ENCODE measurements around the gene HAAO.

HAAO gene

DNA sequence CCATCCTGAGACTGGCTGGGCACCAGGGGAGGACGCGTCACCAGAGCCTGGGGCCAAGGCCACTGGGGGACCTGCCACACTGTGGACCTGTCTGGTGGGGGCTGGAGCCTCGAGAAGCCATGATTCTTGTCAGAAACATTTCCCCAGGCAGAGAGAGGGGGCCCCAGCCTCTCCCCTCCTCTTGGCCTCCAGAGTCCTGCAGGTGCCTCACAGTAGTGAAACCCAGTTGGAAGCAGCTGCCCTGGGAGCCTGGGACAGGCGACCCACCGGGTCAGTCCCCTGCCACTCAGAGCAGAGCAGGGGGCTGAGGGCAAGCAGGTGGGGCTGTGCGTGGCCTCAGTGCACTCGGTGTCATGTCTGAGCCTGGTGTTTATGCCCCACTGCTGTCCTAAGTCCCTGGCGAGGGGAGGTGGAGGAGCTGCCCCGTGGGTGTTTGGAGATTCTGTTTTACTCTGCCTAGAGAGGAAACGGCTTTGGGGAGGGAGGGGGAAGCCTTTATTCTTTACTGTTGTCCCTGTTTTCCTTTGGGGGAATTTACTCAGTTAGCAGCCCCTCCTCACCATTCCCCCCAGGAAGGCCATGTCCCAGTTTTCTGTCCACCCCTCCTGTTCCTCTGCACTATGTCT is 36.1 kb downstream of the HAAO start:
- Histone ChIP-seq H4K91ac (ENCODE audit: low read depth, low read length) (peak overlapping the region; percentile 12), H4K8ac (ENCODE audit: low read depth, low read length) (no peak overlapping the region), H3K27me3 (ENCODE audit: insufficient read depth, low read length) (no peaks in the 10 kb centered on the region), H2AFZ (ENCODE audit: insufficient read depth, low read length, poor library complexity) (no peak overlapping the region), H2BK120ac (ENCODE audit: insufficient read depth, low read length, poor library complexity) (no peak overlapping the region), H3K23ac (ENCODE audit: low read length) (no peak overlapping the region), H3K9me3 (ENCODE audit: insufficient read depth, low read depth, low read length) (no peaks in the 10 kb centered on the region), H3K79me1 (ENCODE audit: low read length) (no peaks in the 10 kb centered on the region), H4K12ac (ENCODE audit: low read depth, low read length) (no peak overlapping the region), H3K4me3 (ENCODE audit: low read depth, low read length) (no peak overlapping the region), H2BK12ac (ENCODE audit: low read length) (no peak overlapping the region), H3K79me2 (ENCODE audit: control insufficient read depth, insufficient read depth, low read length, poor library complexity) (no peaks in the 10 kb centered on the region), H3K18ac (ENCODE audit: low read length) (no peak overlapping the region), H3K4ac (ENCODE audit: low read depth, low read length) (no peak overlapping the region), H2AK5ac (ENCODE audit: low read length) (no peak overlapping the region), H3K14ac (ENCODE audit: low read length) (no peak overlapping the region), H3K9ac (ENCODE audit: low read length) (no peak overlapping the region), H3K36me3 (ENCODE audit: control insufficient read depth in 1 of 2, insufficient read depth in 2 of 2, low read length in 2 of 2) (no peaks in the 10 kb centered on the region), H3K27ac (ENCODE audit: low read depth, low read length) (no peak overlapping the region), H2BK5ac (ENCODE audit: low read depth, low read length, poor library complexity) (no peak overlapping the region), H3K4me2 (ENCODE audit: low read length) (no peak overlapping the region), H3K4me1 (ENCODE audit: control insufficient read depth in 1 of 2, insufficient read depth in 2 of 2, low read length in 2 of 2) (peaks cover 9 to 15% of the 10 kb centered on the region in 2 experiments)
- no peak for DNase-seq
- WGBS (ENCODE audit: extremely low coverage, insufficient coverage, insufficient read length), result no CpG with 5 or more reads among the region's 10 CpGs

DNA sequence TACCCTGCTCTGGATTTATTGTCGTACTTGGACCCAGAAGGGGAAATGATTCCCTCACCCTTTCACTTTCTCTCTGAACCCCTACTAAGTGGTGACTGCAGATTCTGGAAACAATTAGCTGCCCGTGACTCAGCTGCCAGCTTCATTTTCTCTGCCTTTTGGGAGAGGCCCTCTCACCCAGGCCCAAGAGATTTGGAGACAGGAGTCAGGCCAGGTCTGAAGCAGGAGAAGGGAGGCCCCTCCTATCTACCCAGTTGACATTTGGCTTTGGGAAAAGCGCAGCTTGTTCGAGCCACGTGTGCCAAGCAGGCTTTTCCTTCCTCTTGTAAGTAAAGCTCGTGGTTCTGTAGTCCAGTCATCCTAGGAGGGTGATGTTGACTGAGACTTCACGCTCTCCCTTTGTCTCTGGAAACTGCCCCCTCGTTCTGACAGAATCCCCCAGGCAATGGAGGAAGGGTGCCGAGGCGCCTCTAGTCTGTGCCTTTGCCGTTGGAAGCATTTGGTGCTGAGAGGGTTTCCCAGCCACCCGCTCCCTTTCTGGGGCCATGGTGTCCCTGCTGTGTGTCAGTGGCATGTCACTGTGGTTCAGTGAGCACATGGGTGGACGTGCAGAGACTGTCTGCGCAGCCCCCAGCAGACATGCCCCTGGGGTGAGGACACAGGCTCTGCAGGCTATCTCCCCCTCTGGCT is 37.0 kb downstream of the HAAO start:
- Histone ChIP-seq H3K4me2 (ENCODE audit: low read length) (no peak overlapping the region), H2BK5ac (ENCODE audit: low read depth, low read length, poor library complexity) (no peak overlapping the region), H3K9me3 (ENCODE audit: insufficient read depth, low read depth, low read length) (no peaks in the 10 kb centered on the region), H3K79me1 (ENCODE audit: low read length) (no peaks in the 10 kb centered on the region), H3K27ac (ENCODE audit: low read depth, low read length) (no peak overlapping the region), H4K91ac (ENCODE audit: low read depth, low read length) (no peak overlapping the region), H2AFZ (ENCODE audit: insufficient read depth, low read length, poor library complexity) (no peak overlapping the region), H3K36me3 (ENCODE audit: control insufficient read depth in 1 of 2, insufficient read depth in 2 of 2, low read length in 2 of 2) (no peaks in the 10 kb centered on the region), H4K12ac (ENCODE audit: low read depth, low read length) (no peak overlapping the region), H3K79me2 (ENCODE audit: control insufficient read depth, insufficient read depth, low read length, poor library complexity) (no peaks in the 10 kb centered on the region), H3K27me3 (ENCODE audit: insufficient read depth, low read length) (no peaks in the 10 kb centered on the region), H3K4me3 (ENCODE audit: low read depth, low read length) (no peak overlapping the region), H3K9ac (ENCODE audit: low read length) (no peak overlapping the region), H3K4me1 (ENCODE audit: control insufficient read depth in 1 of 2, insufficient read depth in 2 of 2, low read length in 2 of 2) (peaks cover 9 to 15% of the 10 kb centered on the region in 2 experiments), H2AK5ac (ENCODE audit: low read length) (no peak overlapping the region), H4K8ac (ENCODE audit: low read depth, low read length) (no peak overlapping the region), H3K18ac (ENCODE audit: low read length) (no peak overlapping the region), H3K14ac (ENCODE audit: low read length) (no peak overlapping the region), H2BK120ac (ENCODE audit: insufficient read depth, low read length, poor library complexity) (no peak overlapping the region), H3K4ac (ENCODE audit: low read depth, low read length) (no peak overlapping the region), H3K23ac (ENCODE audit: low read length) (no peak overlapping the region), H2BK12ac (ENCODE audit: low read length) (no peak overlapping the region)
- WGBS (ENCODE audit: extremely low coverage, insufficient coverage, insufficient read length), result no CpG with 5 or more reads among the region's 14 CpGs
- DNase-seq, result peak; percentile 5 to 6

DNA sequence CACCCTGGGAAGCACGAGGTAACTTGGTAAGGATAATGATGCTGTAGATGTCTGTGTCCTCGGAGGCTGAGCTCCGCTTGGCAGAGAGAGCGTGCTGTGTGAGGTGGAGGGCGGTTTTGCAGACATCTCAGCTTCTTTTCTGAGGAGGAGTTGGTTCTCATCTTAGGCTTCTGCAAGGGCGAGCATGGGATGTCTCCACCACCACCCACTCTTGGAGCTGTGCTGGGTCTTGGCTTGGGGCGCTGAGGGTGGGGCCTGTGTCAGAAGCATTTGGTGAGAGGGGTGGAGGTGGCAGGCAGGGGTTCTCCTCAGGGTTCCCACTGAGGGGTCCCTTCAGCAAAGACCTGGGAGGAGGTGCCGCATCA is 37.6 kb downstream of the HAAO start:
- Histone ChIP-seq H3K14ac (ENCODE audit: low read length) (no peak overlapping the region), H4K12ac (ENCODE audit: low read depth, low read length) (no peak overlapping the region), H3K18ac (ENCODE audit: low read length) (no peak overlapping the region), H3K27ac (ENCODE audit: low read depth, low read length) (no peak overlapping the region), H4K8ac (ENCODE audit: low read depth, low read length) (no peak overlapping the region), H2BK12ac (ENCODE audit: low read length) (no peak overlapping the region), H3K4me1 (ENCODE audit: control insufficient read depth in 1 of 2, insufficient read depth in 2 of 2, low read length in 2 of 2) (peaks cover 9 to 15% of the 10 kb centered on the region in 2 experiments), H3K4ac (ENCODE audit: low read depth, low read length) (no peak overlapping the region), H3K23ac (ENCODE audit: low read length) (no peak overlapping the region), H3K4me3 (ENCODE audit: low read depth, low read length) (no peak overlapping the region), H3K79me2 (ENCODE audit: control insufficient read depth, insufficient read depth, low read length, poor library complexity) (no peaks in the 10 kb centered on the region), H3K79me1 (ENCODE audit: low read length) (no peaks in the 10 kb centered on the region), H3K9ac (ENCODE audit: low read length) (no peak overlapping the region), H3K27me3 (ENCODE audit: insufficient read depth, low read length) (no peaks in the 10 kb centered on the region), H3K9me3 (ENCODE audit: insufficient read depth, low read depth, low read length) (no peaks in the 10 kb centered on the region), H2BK5ac (ENCODE audit: low read depth, low read length, poor library complexity) (no peak overlapping the region), H2BK120ac (ENCODE audit: insufficient read depth, low read length, poor library complexity) (no peak overlapping the region), H3K36me3 (ENCODE audit: control insufficient read depth in 1 of 2, insufficient read depth in 2 of 2, low read length in 2 of 2) (no peaks in the 10 kb centered on the region), H2AK5ac (ENCODE audit: low read length) (no peak overlapping the region), H4K91ac (ENCODE audit: low read depth, low read length) (no peak overlapping the region), H2AFZ (ENCODE audit: insufficient read depth, low read length, poor library complexity) (no peak overlapping the region), H3K4me2 (ENCODE audit: low read length) (no peak overlapping the region)
- DNase-seq, result no peak
- no CpG with 5 or more reads among the region's 8 CpGs for WGBS (ENCODE audit: extremely low coverage, insufficient coverage, insufficient read length)

DNA sequence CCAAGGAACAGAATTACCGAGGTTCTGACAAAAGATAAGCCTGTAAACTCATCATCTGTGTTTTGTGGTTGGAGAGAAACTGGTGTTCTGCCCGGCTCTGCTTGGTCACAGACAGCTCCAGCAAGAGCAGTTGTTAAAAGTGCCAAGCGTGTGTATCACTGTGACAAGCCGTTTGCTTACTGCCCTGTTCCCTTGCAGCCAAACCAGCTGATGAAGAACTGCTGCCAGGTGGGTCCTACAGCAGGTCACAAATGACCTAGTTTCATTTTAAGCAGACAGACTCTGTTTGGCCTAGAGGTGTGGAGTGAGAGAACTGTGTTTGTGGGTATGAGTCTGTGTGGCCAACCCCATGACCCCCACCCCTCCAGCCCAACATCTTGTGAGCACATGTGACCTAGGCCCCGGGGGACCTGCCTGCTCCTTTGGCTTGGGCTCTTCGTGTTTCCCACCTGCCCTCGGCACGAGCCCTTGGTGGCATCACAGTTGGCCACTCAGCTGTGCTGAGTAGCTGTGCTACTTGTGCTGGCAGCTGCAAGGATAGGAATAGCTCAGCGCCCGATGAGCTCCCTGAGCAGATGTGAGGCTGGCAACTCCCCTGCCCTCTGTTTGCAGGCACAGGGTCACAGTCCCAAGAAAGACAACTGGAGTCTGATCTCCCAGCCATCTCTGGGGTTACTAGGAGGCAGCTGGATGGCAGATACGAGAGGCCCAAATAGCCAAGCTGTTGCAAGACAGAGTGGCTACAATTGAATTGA is 38.2 kb downstream of the HAAO start:
- Histone ChIP-seq H4K12ac (ENCODE audit: low read depth, low read length) (no peak overlapping the region), H3K9me3 (ENCODE audit: insufficient read depth, low read depth, low read length) (no peaks in the 10 kb centered on the region), H3K79me1 (ENCODE audit: low read length) (no peaks in the 10 kb centered on the region), H3K4me1 (ENCODE audit: control insufficient read depth in 1 of 2, insufficient read depth in 2 of 2, low read length in 2 of 2) (peaks cover 9 to 15% of the 10 kb centered on the region in 2 experiments), H3K9ac (ENCODE audit: low read length) (no peak overlapping the region), H3K18ac (ENCODE audit: low read length) (no peak overlapping the region), H3K27ac (ENCODE audit: low read depth, low read length) (no peak overlapping the region), H4K91ac (ENCODE audit: low read depth, low read length) (no peak overlapping the region), H3K4me2 (ENCODE audit: low read length) (no peak overlapping the region), H2BK5ac (ENCODE audit: low read depth, low read length, poor library complexity) (no peak overlapping the region), H4K8ac (ENCODE audit: low read depth, low read length) (no peak overlapping the region), H3K27me3 (ENCODE audit: insufficient read depth, low read length) (no peaks in the 10 kb centered on the region), H2BK120ac (ENCODE audit: insufficient read depth, low read length, poor library complexity) (no peak overlapping the region), H3K14ac (ENCODE audit: low read length) (no peak overlapping the region), H2AFZ (ENCODE audit: insufficient read depth, low read length, poor library complexity) (no peak overlapping the region), H2BK12ac (ENCODE audit: low read length) (no peak overlapping the region), H3K4ac (ENCODE audit: low read depth, low read length) (no peak overlapping the region), H3K23ac (ENCODE audit: low read length) (no peak overlapping the region), H3K36me3 (ENCODE audit: control insufficient read depth in 1 of 2, insufficient read depth in 2 of 2, low read length in 2 of 2) (no peaks in the 10 kb centered on the region), H2AK5ac (ENCODE audit: low read length) (no peak overlapping the region), H3K79me2 (ENCODE audit: control insufficient read depth, insufficient read depth, low read length, poor library complexity) (no peaks in the 10 kb centered on the region), H3K4me3 (ENCODE audit: low read depth, low read length) (no peak overlapping the region)
- DNase-seq, result no peak
- no CpG with 5 or more reads among the region's 11 CpGs for WGBS (ENCODE audit: extremely low coverage, insufficient coverage, insufficient read length)

Data from trophoblast cell (in vitro differentiated cells and primary cell).